ENCODE results near the gene TOGARAM2.

Gene TOGARAM2

DNA sequence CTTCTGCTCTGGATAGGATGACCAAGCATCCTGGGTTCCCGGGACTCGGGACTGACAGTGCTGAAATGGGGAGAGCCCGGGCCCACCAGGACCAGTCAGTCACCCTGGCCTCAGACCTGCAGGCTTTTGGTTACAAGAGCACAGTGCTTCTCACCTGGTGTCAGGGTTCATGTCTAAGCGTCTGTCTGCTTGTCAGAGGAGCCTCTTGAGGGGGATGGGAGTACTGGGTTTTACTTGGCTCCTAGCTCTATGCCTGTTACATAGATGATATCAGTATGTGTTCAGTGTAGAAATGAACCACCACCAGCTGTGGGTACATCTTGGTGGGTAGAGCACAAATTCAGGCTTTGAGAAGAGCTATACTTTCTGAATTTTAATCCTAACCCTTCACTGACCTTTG lies 63.4 kb downstream of the TOGARAM2 start:
- WGBS: 95% methylated on average over 4 of the region's 4 CpGs
- Histone ChIP-seq H3K4me1 (ENCODE audit: insufficient read depth, low read length) (no peaks in the 10 kb centered on the region), H3K9ac (ENCODE audit: low read depth, low read length) (no peak overlapping the region), H3K9me3 (ENCODE audit: insufficient read depth, low read depth, low read length) (no peaks in the 10 kb centered on the region), H3K36me3 (ENCODE audit: insufficient read depth, low read length) (no peaks in the 10 kb centered on the region), H3K4me3 (ENCODE audit: low read length) (no peak overlapping the region), H3K27me3 (ENCODE audit: insufficient read depth, low read length) (no peaks in the 10 kb centered on the region), H3K27ac (ENCODE audit: low read depth, low read length) (no peak overlapping the region)

DNA sequence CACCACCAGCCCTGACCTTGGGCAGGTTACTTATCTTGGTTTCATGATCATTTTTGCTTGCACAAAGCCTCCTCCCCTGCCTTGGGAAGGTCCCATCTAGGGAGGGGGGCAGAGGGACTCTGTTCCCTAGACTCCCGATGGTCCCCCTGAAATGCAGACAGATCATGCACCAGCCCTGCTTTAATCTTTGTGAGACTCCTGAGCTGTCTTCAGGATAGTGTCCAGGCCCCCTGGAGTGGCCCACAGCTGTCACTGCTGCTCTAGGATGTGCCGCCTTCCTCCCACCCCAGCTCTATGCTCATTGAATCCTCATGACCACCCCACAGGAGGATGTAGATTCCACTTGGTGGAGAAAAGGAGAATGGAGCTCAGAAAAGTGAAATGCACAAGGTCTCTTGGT lies 65.2 kb downstream of the TOGARAM2 start:
- H3K9ac ChIP-seq (ENCODE audit: low read depth, low read length): no peak overlapping the region
- no peaks in the 10 kb centered on the region for H3K36me3 ChIP-seq (ENCODE audit: insufficient read depth, low read length)
- no peaks in the 10 kb centered on the region for H3K4me1 ChIP-seq (ENCODE audit: insufficient read depth, low read length)
- H3K9me3 ChIP-seq (ENCODE audit: insufficient read depth, low read depth, low read length): no peaks in the 10 kb centered on the region
- H3K4me3 ChIP-seq (ENCODE audit: low read length): no peak overlapping the region
- H3K27me3 ChIP-seq (ENCODE audit: insufficient read depth, low read length): no peaks in the 10 kb centered on the region
- H3K27ac ChIP-seq (ENCODE audit: low read depth, low read length): no peak overlapping the region
- 99% methylated on average over 2 of the region's 2 CpGs for WGBS

- Histone ChIP-seq H3K36me3 (ENCODE audit: insufficient read depth, low read length) (no peaks in the 10 kb centered on the region), H3K4me1 (ENCODE audit: insufficient read depth, low read length) (peaks cover 1% of the 10 kb centered on the region; the same call in 1 of the 2 replicates), H3K27me3 (ENCODE audit: insufficient read depth, low read length) (no peaks in the 10 kb centered on the region), H3K4me3 (ENCODE audit: low read length) (no peak overlapping the region), H3K9ac (ENCODE audit: low read depth, low read length) (no peak overlapping the region), H3K27ac (ENCODE audit: low read depth, low read length) (no peak overlapping the region), H3K9me3 (ENCODE audit: insufficient read depth, low read depth, low read length) (no peaks in the 10 kb centered on the region)
- WGBS: 92% methylated on average over 9 of the region's 9 CpGs
Observed at GRCh38 chr2:29047083-29047845, 66.2 kb downstream of the TOGARAM2 start.

DNA sequence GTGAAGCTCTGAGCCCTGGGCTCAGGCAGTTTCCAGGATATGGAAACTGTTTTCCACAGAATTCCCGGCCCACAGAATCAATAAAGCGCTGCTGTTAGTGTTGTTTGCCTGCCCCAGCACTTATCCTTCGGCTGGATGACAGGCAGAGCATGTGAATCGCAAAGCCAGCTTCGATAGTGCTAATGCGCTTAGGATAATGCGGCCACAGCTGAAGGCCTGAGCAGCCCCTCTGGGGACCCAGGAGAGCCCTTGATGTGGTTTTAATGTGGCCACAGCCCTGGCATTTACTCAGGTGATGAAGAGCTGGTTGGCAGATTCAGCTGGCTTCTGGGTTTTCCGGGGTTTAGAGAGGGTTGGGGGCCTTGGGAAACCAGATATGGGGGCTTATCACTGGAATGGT lies 69.5 kb downstream of the TOGARAM2 start:
- Histone ChIP-seq H3K4me3 (ENCODE audit: low read length) (no peak overlapping the region), H3K36me3 (ENCODE audit: insufficient read depth, low read length) (no peaks in the 10 kb centered on the region), H3K9ac (ENCODE audit: low read depth, low read length) (no peak overlapping the region), H3K27me3 (ENCODE audit: insufficient read depth, low read length) (no peaks in the 10 kb centered on the region), H3K9me3 (ENCODE audit: insufficient read depth, low read depth, low read length) (no peaks in the 10 kb centered on the region), H3K4me1 (ENCODE audit: insufficient read depth, low read length) (peaks cover 15% of the 10 kb centered on the region), H3K27ac (ENCODE audit: low read depth, low read length) (no peak overlapping the region)
- WGBS: 92% methylated on average over 8 of the region's 8 CpGs

- Histone ChIP-seq H3K4me1 (ENCODE audit: insufficient read depth, low read length) (peaks cover 15% of the 10 kb centered on the region), H3K27ac (ENCODE audit: low read depth, low read length) (no peak overlapping the region), H3K27me3 (ENCODE audit: insufficient read depth, low read length) (no peaks in the 10 kb centered on the region), H3K9me3 (ENCODE audit: insufficient read depth, low read depth, low read length) (no peaks in the 10 kb centered on the region), H3K4me3 (ENCODE audit: low read length) (no peak overlapping the region), H3K9ac (ENCODE audit: low read depth, low read length) (no peak overlapping the region), H3K36me3 (ENCODE audit: insufficient read depth, low read length) (no peaks in the 10 kb centered on the region)
- 92% methylated on average over 12 of the region's 12 CpGs for WGBS
Observed at GRCh38 chr2:29051730-29052129, 70.6 kb downstream of the TOGARAM2 start.

DNA sequence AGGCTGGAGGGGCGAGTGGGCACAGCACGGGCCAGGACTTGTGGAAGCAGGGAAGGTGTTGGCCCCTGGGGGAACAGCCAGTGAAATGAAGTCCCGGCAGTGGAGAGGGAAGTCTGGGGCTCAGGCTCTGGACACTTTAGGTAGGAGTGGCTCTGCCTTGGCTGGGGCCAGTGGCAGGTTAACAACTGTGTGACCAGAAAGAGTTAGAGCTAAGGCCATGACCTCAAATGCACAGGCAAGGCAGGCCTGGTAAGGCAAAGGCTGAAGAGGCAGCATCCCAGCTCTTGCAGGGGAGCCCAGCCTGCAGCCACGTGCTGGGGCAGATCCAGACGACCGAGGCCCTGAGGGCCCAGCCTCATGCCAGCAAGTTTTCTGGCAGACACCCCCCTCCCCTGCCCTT lies 71.7 kb downstream of the TOGARAM2 start:
- no peaks in the 10 kb centered on the region for H3K36me3 ChIP-seq (ENCODE audit: insufficient read depth, low read length)
- no peaks in the 10 kb centered on the region for H3K27me3 ChIP-seq (ENCODE audit: insufficient read depth, low read length)
- WGBS: 60% methylated on average over 6 of the region's 6 CpGs
- H3K27ac ChIP-seq (ENCODE audit: low read depth, low read length): no peak overlapping the region
- no peak overlapping the region for H3K4me3 ChIP-seq (ENCODE audit: low read length)
- H3K9ac ChIP-seq (ENCODE audit: low read depth, low read length): no peak overlapping the region
- peaks cover 15% of the 10 kb centered on the region for H3K4me1 ChIP-seq (ENCODE audit: insufficient read depth, low read length)
- no peaks in the 10 kb centered on the region for H3K9me3 ChIP-seq (ENCODE audit: insufficient read depth, low read depth, low read length)

DNA sequence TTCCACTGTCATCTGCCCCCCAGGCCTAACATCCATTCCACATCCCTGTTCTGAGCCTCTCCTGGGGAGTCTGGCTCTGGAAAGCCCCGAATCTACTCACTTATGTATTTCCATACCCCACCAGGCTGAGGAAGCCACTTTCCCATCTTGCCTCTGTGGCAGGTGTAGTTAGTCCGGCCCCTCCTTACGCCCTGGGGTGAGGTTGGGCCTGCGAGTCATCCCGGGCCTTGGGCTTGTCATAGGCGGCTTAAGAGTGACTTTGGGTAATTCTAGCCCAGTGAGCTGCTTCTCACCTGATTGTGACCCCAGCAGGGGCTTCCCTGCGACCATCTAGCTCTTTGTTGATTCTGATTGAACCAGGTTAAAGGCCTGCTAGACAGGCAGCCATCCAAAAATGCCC lies 72.1 kb downstream of the TOGARAM2 start:
- no peak overlapping the region for H3K4me3 ChIP-seq (ENCODE audit: low read length)
- 35% methylated on average over 7 of the region's 7 CpGs for WGBS
- no peaks in the 10 kb centered on the region for H3K36me3 ChIP-seq (ENCODE audit: insufficient read depth, low read length)
- no peak overlapping the region for H3K27ac ChIP-seq (ENCODE audit: low read depth, low read length)
- no peaks in the 10 kb centered on the region for H3K27me3 ChIP-seq (ENCODE audit: insufficient read depth, low read length)
- H3K4me1 ChIP-seq (ENCODE audit: insufficient read depth, low read length): peaks cover 15% of the 10 kb centered on the region
- H3K9me3 ChIP-seq (ENCODE audit: insufficient read depth, low read depth, low read length): no peaks in the 10 kb centered on the region
- H3K9ac ChIP-seq (ENCODE audit: low read depth, low read length): no peak overlapping the region; the same call in 1 of the 2 replicates

- Histone ChIP-seq H3K9me3 (ENCODE audit: insufficient read depth, low read depth, low read length) (no peaks in the 10 kb centered on the region), H3K4me1 (ENCODE audit: insufficient read depth, low read length) (peaks cover 15% of the 10 kb centered on the region), H3K36me3 (ENCODE audit: insufficient read depth, low read length) (no peaks in the 10 kb centered on the region), H3K9ac (ENCODE audit: low read depth, low read length) (no peak overlapping the region; the same call in 1 of the 2 replicates), H3K27ac (ENCODE audit: low read depth, low read length) (peak overlapping the region; percentile 29; the same call in 1 of the 2 replicates), H3K27me3 (ENCODE audit: insufficient read depth, low read length) (no peaks in the 10 kb centered on the region), H3K4me3 (ENCODE audit: low read length) (no peak overlapping the region)
- 65% methylated on average over 5 of the region's 5 CpGs for WGBS
Observed at GRCh38 chr2:29053670-29054400, 72.7 kb downstream of the TOGARAM2 start.

DNA sequence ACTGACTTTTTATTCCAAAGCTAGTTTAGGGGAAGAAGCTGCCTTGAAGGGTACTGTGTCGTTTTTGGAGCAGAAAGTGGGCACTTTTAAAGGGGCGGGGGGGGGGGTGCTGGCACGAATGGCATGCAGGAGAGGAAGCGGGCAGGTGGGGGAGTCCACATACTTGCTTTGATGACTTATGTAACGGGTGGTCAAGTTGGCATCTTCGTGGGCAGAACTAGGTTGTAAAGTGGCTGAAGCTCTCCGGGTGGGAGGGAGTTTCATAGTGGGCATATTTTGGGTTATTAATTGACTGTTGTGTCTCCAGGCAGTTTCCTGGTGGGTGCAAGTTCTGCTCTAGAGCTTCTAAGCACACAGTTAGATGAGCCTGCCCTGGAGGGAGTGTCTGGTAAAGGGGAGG lies 73.3 kb downstream of the TOGARAM2 start:
- no peak overlapping the region for H3K27ac ChIP-seq (ENCODE audit: low read depth, low read length)
- H3K9me3 ChIP-seq (ENCODE audit: insufficient read depth, low read depth, low read length): no peaks in the 10 kb centered on the region
- H3K4me3 ChIP-seq (ENCODE audit: low read length): no peak overlapping the region
- H3K36me3 ChIP-seq (ENCODE audit: insufficient read depth, low read length): no peaks in the 10 kb centered on the region
- no peaks in the 10 kb centered on the region for H3K27me3 ChIP-seq (ENCODE audit: insufficient read depth, low read length)
- no peak overlapping the region for H3K9ac ChIP-seq (ENCODE audit: low read depth, low read length)
- 77% methylated on average over 7 of the region's 7 CpGs for WGBS
- peaks cover 15% of the 10 kb centered on the region for H3K4me1 ChIP-seq (ENCODE audit: insufficient read depth, low read length)

GRCh38 chr2:29055601-29056000 lies 74.5 kb downstream of the TOGARAM2 start:
- no peaks in the 10 kb centered on the region for H3K9me3 ChIP-seq (ENCODE audit: insufficient read depth, low read depth, low read length)
- WGBS: 100% methylated on average over 1 of the region's 1 CpG
- no peak overlapping the region for H3K27ac ChIP-seq (ENCODE audit: low read depth, low read length)
- no peaks in the 10 kb centered on the region for H3K27me3 ChIP-seq (ENCODE audit: insufficient read depth, low read length)
- H3K4me3 ChIP-seq (ENCODE audit: low read length): no peak overlapping the region
- no peaks in the 10 kb centered on the region for H3K36me3 ChIP-seq (ENCODE audit: insufficient read depth, low read length)
- H3K9ac ChIP-seq (ENCODE audit: low read depth, low read length): no peak overlapping the region
- peaks cover 15% of the 10 kb centered on the region for H3K4me1 ChIP-seq (ENCODE audit: insufficient read depth, low read length)

- H3K27ac ChIP-seq (ENCODE audit: low read depth, low read length): no peak overlapping the region
- 93% methylated on average over 5 of the region's 5 CpGs for WGBS
- H3K27me3 ChIP-seq (ENCODE audit: insufficient read depth, low read length): no peaks in the 10 kb centered on the region
- peaks cover 15% of the 10 kb centered on the region for H3K4me1 ChIP-seq (ENCODE audit: insufficient read depth, low read length)
- H3K36me3 ChIP-seq (ENCODE audit: insufficient read depth, low read length): no peaks in the 10 kb centered on the region
- no peak overlapping the region for H3K4me3 ChIP-seq (ENCODE audit: low read length)
- no peak overlapping the region for H3K9ac ChIP-seq (ENCODE audit: low read depth, low read length)
- H3K9me3 ChIP-seq (ENCODE audit: insufficient read depth, low read depth, low read length): no peaks in the 10 kb centered on the region
Observed at GRCh38 chr2:29056452-29056851, 75.4 kb downstream of the TOGARAM2 start.
